ENCODE results near the gene PACSIN3. TPM values are rescaled to one million over a fixed set of nuclear protein-coding genes. Genes with fewer than 3 reads are reported as not detected.

The PACSIN3 gene
- total and polyA plus RNA-seq, 2 of the 13 experiments (the other 11 are each of a cell fraction or from before 2014, with no cell fraction given), result 47.9 to 93.3 TPM

DNA sequence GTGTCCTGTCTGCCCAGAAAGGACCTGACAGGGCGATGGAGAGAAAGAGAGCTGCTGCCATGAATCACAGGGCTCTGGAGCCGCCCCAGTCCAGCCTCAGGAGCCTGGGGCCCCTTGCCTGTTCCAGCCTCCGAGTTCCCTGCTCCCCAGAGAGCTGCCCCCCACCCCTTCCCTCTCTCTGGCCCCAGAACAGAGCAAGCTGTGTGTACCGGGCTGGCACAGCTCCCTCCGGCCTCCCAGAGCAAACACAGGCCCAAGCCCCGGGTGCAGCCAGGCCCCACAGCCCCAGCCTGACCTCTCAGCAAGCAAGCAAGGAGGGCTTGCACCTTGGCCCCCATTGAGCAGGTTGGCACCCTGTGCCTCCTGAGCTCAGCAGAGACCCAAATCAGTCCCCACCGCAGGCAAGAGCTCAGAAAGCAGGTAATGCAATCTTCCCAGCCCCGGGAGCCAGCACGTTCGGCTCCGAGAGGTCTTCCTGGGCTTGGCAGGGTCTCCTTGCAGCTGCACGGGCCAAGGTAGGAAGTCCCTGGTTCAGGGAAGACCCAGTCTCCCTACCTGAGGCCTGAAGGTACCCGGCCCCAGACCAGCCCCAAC is 1.4 kb downstream of the PACSIN3 start (continued):
- TF ChIP-seq, protein P1, sequence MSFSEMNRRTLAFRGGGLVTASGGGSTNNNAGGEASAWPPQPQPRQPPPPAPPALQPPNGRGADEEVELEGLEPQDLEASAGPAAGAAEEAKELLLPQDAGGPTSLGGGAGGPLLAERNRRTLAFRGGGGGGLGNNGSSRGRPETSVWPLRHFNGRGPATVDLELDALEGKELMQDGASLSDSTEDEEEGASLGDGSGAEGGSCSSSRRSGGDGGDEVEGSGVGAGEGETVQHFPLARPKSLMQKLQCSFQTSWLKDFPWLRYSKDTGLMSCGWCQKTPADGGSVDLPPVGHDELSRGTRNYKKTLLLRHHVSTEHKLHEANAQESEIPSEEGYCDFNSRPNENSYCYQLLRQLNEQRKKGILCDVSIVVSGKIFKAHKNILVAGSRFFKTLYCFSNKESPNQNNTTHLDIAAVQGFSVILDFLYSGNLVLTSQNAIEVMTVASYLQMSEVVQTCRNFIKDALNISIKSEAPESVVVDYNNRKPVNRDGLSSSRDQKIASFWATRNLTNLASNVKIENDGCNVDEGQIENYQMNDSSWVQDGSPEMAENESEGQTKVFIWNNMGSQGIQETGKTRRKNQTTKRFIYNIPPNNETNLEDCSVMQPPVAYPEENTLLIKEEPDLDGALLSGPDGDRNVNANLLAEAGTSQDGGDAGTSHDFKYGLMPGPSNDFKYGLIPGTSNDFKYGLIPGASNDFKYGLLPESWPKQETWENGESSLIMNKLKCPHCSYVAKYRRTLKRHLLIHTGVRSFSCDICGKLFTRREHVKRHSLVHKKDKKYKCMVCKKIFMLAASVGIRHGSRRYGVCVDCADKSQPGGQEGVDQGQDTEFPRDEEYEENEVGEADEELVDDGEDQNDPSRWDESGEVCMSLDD (CRISPR knock-in tag; IDR thresholded peaks at IDR 0.05; ENCODE audit: borderline replicate concordance), result peak; percentile 88
- TF ChIP-seq SETDB1 (CRISPR knock-in tag; IDR thresholded peaks at IDR 0.05; ENCODE audit: borderline replicate concordance), result no peak
- TF ChIP-seq HIVEP1 (CRISPR knock-in tag; IDR thresholded peaks at IDR 0.05), result 0 out of 2 replicates have a peak, but pooled peaks have one; percentile 39
- no peak for TF ChIP-seq LCORL (IDR thresholded peaks at IDR 0.05)
- peak; percentile 69; the same call in 1 of the 2 replicates for TF ChIP-seq LCORL (CRISPR knock-in tag; IDR thresholded peaks at IDR 0.05)
- no peak for TF ChIP-seq NFYC (CRISPR knock-in tag; IDR thresholded peaks at IDR 0.05)
- TF ChIP-seq FOSL2 (CRISPR knock-in tag; IDR thresholded peaks at IDR 0.05), result peak; percentile 51
- TF ChIP-seq ZNF546 (CRISPR knock-in tag; conservative IDR thresholded peaks at IDR 0.05), result 0 out of 2 replicates have a peak, but pooled peaks have one; percentile 28
- TF ChIP-seq, protein P2, sequence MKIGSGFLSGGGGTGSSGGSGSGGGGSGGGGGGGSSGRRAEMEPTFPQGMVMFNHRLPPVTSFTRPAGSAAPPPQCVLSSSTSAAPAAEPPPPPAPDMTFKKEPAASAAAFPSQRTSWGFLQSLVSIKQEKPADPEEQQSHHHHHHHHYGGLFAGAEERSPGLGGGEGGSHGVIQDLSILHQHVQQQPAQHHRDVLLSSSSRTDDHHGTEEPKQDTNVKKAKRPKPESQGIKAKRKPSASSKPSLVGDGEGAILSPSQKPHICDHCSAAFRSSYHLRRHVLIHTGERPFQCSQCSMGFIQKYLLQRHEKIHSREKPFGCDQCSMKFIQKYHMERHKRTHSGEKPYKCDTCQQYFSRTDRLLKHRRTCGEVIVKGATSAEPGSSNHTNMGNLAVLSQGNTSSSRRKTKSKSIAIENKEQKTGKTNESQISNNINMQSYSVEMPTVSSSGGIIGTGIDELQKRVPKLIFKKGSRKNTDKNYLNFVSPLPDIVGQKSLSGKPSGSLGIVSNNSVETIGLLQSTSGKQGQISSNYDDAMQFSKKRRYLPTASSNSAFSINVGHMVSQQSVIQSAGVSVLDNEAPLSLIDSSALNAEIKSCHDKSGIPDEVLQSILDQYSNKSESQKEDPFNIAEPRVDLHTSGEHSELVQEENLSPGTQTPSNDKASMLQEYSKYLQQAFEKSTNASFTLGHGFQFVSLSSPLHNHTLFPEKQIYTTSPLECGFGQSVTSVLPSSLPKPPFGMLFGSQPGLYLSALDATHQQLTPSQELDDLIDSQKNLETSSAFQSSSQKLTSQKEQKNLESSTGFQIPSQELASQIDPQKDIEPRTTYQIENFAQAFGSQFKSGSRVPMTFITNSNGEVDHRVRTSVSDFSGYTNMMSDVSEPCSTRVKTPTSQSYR (CRISPR knock-in tag; IDR thresholded peaks at IDR 0.05; ENCODE audit: borderline replicate concordance), result peak; percentile 31; the same call in 1 of the 2 replicates
- peak; percentile 82; the same call in 1 of the 2 replicates for TF ChIP-seq ZNF768 (CRISPR knock-in tag; IDR thresholded peaks at IDR 0.05)
- peak; percentile 59 for TF ChIP-seq CBX1 (IDR thresholded peaks at IDR 0.05; ENCODE audit: low read depth)
- TF ChIP-seq RXRB (CRISPR knock-in tag; IDR thresholded peaks at IDR 0.05; ENCODE audit: borderline replicate concordance), result peak; percentile 82
- TF ChIP-seq FOXA3 (CRISPR knock-in tag; IDR thresholded peaks at IDR 0.05), result peak; percentile 70
- no peak for TF ChIP-seq FIP1L1 (IDR thresholded peaks at IDR 0.05; ENCODE audit: borderline replicate concordance, insufficient read depth, low read depth, low read length)
- peak; percentile 47; the same call in 1 of the 2 replicates for TF ChIP-seq POLR2AphosphoS5 (IDR thresholded peaks at IDR 0.05; ENCODE audit: low read depth, low read length)
- TF ChIP-seq, protein P3, sequence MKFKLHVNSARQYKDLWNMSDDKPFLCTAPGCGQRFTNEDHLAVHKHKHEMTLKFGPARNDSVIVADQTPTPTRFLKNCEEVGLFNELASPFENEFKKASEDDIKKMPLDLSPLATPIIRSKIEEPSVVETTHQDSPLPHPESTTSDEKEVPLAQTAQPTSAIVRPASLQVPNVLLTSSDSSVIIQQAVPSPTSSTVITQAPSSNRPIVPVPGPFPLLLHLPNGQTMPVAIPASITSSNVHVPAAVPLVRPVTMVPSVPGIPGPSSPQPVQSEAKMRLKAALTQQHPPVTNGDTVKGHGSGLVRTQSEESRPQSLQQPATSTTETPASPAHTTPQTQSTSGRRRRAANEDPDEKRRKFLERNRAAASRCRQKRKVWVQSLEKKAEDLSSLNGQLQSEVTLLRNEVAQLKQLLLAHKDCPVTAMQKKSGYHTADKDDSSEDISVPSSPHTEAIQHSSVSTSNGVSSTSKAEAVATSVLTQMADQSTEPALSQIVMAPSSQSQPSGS (CRISPR knock-in tag; IDR thresholded peaks at IDR 0.05), result no peak; the same call in 1 of the 2 replicates
- TF ChIP-seq U2AF1 (optimal IDR thresholded peaks at IDR 0.05; ENCODE audit: low read depth, low read length), result peak; percentile 63
- TF ChIP-seq ZNF792 (CRISPR knock-in tag; IDR thresholded peaks at IDR 0.05), result 0 out of 2 replicates have a peak, but pooled peaks have one; percentile 32
- TF ChIP-seq KLF16 (CRISPR knock-in tag; IDR thresholded peaks at IDR 0.05), result 0 out of 4 replicates have a peak, but pooled peaks of 1 of the 2 experiments have one; percentile 27
- TF ChIP-seq FOXO1 (CRISPR knock-in tag; IDR thresholded peaks at IDR 0.05), result peak; percentile 47; the same call in 1 of the 2 replicates
- no peak for TF ChIP-seq SMAD9 (CRISPR knock-in tag; IDR thresholded peaks at IDR 0.05)
- TF ChIP-seq TARDBP (CRISPR knock-in tag; IDR thresholded peaks at IDR 0.05), result 0 out of 2 replicates have a peak, but pooled peaks have one; percentile 31
- peak; percentile 98 for TF ChIP-seq RXRA (CRISPR knock-in tag; IDR thresholded peaks at IDR 0.05)
- 0 out of 2 replicates have a peak, but pooled peaks have one; percentile 5 for TF ChIP-seq ZNF724P (CRISPR knock-in tag; IDR thresholded peaks at IDR 0.05; ENCODE audit: borderline replicate concordance)
- peak; percentile 70; the same call in 1 of the 2 replicates for TF ChIP-seq CCDC6 (CRISPR knock-in tag; IDR thresholded peaks at IDR 0.05)
